ENCODE measurements around the gene BRI3.

BRI3 gene

GRCh38 chr7:98254516-98254915, 27.0 kb upstream of the BRI3 start:
- no peak for DNase-seq

DNA sequence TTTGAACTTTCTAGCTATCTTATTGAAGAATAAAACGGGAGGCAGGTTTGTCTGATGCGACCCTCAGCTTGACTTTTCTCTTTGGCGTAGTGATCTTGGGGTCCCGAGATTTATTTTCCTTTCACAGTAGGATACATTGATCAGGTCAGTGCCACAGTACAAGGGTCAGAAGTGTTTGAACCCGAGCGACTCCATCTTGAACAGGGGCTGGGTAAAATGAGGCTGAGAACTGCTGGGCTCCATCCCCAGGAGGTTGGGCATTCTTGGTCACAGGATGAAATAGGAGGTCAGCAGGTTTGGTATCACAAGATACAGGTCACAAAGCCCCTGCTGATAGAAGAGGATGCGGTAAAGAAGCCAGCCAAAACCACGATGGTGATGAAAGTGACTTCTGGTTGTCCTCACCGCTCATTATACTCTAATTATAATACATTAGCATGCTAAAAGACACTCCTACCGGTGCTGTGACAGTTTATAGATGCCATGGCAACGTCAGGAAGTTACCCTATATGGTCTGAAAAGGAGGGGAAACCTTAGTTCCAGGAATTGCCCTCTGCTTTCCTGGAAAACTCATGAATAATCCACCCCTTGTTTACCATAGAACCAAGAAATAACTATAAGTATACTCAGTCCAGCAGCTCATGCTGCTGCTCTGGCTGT, 26.4 kb upstream of the BRI3 start:
- DNase-seq = no peak

- no peak for DNase-seq
These were observed 25.1 kb upstream of the BRI3 start for GRCh38 chr7:98256431-98256830.

- DNase-seq = no peak
These were observed 23.8 kb upstream of the BRI3 start for GRCh38 chr7:98257701-98258100.

DNA sequence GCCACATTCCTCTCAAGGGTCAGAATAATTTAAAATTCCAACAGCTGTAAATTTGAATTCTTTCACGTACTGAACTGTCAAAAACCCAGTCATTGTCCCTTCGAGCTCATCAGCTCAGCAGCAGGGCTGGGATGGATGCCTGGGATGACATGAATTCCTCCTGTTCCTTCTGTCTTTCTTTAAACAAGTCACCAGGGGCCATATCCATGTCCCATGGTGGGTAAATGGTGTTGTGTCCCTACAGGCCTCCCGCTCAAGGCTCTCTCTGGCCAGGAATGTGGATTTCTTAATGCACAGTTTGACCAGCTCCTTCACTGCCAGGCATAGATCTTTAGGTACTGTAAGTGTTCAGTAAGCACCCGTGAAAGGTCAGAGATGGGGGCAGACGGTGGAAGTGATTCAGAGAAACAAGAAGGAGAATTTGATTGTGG, 15.6 kb upstream of the BRI3 start:
- DNase-seq = no peak

DNA sequence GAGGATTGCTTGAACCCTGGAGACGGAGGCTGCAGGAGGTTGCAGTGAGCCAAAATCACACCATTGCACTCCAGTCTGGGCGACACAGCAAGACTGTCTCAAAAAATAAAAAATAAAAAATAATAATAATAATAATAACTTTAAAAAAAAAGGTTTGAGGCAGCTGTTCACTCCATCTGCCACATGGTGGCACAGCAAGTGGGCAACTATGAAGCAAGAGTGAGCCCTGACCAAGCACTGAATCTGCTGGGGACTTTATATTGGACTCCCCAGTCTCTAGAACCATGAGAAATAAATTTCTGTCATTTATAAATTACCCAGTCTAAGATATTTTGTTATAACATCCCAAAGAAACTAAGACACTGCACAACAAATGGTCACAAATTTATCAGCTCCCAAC, 14.6 kb upstream of the BRI3 start:
- DNase-seq = no peak

- DNase-seq = no peak
These were observed 14.2 kb upstream of the BRI3 start for GRCh38 chr7:98267303-98267702.

DNA sequence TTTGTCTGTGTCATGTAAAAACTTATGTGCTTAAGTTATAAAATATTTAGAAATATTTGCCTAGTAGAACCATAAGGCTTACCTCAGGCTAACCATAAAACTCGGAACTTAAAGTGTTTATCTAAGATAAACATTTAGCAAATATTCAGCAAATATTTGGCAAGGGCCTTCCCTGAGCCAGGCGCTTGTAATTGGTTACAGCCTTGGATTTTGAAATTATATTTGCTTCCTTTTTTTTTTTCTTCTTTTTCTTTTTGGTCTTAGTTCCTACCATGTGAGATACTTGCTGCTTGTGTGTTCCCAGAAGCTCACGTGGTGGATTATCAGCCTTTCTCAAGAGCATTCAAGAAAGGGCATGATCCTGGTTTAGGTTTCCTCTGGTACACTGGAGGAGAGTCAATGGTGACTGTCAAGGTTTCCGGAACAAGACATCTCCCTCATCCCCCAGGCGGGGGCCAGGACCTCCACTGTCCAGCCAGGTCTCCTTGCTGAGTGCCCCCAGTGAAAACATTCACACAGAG, 5.2 kb upstream of the BRI3 start:
- DNase-seq = no peak

DNA sequence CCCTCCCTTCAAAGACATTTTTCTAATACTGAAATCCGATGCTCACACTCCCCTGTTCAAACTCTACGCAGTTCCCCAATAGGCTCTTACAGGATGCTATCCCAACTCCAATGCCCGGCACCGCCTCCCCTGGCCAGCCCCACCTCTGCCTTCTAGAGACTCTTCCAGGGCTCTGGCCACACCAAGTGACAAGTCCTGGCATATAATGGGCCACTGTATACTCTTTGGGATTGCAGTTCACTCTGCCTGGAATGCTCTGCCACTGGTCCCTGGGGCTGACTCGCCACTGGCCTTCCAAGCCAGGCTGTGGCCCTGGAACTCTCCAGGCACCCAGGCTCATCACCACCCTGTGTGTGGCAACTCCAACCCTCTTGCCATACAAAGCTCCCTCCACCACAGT, 3.1 kb upstream of the BRI3 start:
- DNase-seq = no peak

GRCh38 chr7:98278936-98279335, 2.5 kb upstream of the BRI3 start:
- DNase-seq = no peak

- no peak for DNase-seq
These were observed 1.2 kb upstream of the BRI3 start for GRCh38 chr7:98280296-98280695.

- peak; percentile 38 for DNase-seq
These were observed 496 bp downstream of the BRI3 start for GRCh38 chr7:98281757-98282606.

- no peak for DNase-seq
These were observed 1.2 kb downstream of the BRI3 start for GRCh38 chr7:98282703-98283102.

DNA sequence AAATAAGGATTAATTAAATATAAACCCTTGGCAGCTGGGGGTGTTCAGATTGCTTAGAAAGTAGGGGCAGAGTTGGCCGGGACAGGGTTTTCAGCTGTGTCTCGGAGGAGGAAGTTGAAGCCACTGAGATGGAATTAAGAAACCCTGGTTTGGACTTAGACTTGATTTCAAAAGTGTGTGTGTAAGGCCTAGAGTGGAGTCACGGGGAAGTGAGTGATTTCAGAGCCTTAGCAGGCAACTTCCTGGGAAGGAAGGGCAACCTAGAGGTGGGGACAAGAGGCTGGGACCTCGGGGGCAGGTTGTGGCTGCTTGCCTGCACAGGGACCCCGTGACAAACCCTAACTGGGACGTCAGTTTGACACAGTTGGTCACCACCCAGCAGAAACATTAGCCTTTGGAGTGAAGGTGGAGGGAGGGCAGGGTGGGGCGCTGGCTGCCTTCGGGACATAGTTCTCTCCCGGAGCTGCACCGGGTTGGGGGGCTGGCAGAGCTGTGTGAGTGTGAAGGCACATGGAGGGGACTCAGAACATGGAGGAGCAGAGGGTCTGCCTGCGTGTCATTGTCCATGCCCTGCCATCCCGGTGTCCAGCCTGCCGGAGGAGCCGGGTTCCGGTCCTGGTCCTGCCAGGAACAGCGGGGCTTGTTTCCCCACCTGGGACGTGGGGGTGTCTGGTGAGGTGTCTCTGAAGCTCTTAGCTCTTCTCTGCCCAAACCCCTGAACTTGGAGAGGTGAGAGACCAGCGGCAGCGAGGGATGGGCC, 1.8 kb downstream of the BRI3 start:
- no peak for DNase-seq

GRCh38 chr7:98283887-98284222, 2.4 kb downstream of the BRI3 start:
- DNase-seq = no peak

- no peak for DNase-seq
These were observed 3.0 kb downstream of the BRI3 start for GRCh38 chr7:98284335-98285036.

- no peak for DNase-seq
These were observed 3.9 kb downstream of the BRI3 start for GRCh38 chr7:98285157-98286092.

GRCh38 chr7:98286093-98286539, 4.6 kb downstream of the BRI3 start:
- DNase-seq = no peak

DNA sequence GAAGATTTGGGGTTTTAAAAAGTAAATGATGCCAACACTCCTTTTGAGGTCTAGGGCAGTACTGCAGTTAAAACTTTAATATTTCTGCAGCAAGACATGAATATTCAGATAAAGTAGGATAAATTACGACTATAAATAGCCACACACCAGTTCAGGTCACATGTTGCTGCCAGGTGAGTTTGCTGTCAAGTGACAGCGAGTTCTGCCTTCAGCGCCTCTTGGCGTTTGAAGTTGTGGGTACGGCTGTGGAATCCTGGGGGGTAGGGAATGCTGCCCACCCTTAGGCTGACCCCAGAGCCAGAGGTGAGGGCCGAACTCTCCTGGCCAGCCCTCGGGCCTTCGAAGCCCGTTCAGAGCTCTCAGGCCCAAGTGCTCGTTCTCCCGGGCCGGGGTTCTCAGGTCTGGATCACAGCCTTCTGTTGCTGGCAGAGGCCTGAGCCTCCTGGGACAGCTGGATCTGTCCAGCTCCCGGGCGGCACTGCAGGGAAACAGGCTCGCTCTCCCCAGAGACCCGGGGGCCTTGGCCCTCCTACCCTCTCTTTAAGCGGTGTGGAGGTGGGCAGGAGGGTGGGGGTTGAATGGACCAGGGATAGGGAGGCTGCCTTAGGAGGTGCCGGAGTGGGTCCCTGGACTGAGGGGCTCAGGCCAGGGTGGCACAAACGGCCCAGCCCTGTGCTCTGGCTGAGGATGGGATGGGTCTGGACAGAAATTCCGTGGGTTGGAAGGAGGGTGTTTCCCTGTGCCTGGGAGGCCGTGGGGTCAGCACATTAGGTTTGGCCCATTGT, 5.4 kb downstream of the BRI3 start:
- DNase-seq = no peak

DNA sequence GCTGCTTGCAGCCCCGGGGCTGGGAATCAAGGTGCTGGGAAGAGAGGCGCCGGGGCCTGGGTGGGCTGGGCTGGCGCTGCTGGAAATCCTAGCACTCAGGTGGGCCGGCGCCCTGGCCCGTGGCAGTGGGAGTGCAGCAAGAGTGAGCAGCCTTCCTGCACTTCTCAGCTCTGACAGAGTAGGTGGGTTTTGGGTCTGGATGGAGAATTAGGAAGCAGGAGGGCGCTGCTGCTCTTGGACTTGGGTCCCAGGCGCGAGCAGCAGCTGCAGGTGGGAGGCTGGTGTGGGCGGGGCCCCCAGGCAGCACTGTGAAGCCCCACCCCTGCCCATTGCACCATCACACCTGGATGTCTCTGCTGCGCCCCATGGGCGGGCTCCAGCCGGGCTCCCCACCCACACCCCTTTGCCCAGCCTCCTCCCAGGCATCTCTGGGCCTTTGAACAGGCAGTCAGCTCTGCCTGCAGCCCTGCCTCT, 6.0 kb downstream of the BRI3 start:
- no peak for DNase-seq

Data from activated gamma-delta T cell treated with Interleukin-2 at 50 U/mL for 16 hours (primary cell).